Measurements from ENCODE around the gene CPEB3. TPM values are rescaled to one million over a fixed set of nuclear protein-coding genes. Genes with fewer than 3 reads are reported as not detected.
A peak's percentile ranks its signal among the peaks of the same experiment; 100 is the strongest.

CPEB3 gene
- total and polyA plus RNA-seq, 3 donors from 2014 or later = 19.4 to 32.4 (median 23.5) TPM

DNA sequence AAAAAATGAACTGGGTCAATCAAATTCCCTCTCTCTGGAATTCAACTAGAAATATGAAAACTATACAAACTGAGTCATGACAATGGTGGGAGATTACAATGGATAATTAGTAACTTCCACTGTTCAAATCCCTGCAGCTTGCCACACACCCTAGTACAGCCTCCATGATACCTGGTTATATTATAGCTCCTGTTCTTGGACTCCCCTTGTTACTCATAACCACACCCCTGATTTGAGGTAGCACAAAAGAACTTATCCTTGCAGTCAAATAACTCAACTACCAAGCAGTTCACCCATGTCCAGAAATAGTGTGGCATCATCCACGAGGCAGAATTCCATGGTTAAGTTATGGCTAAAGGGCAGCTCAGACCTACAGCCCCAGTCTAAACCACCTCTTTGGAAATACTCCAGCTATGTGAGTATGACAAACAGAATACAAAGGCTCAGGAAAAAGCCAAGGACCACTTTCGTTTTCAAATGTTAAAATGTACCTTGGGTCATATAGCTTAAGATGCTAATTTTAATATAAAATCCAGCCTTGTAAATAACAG is 164.7 kb downstream of the CPEB3 start:
- TF ChIP-seq POLR2A (IDR thresholded peaks at IDR 0.05) = no peak
- TF ChIP-seq, protein P1, sequence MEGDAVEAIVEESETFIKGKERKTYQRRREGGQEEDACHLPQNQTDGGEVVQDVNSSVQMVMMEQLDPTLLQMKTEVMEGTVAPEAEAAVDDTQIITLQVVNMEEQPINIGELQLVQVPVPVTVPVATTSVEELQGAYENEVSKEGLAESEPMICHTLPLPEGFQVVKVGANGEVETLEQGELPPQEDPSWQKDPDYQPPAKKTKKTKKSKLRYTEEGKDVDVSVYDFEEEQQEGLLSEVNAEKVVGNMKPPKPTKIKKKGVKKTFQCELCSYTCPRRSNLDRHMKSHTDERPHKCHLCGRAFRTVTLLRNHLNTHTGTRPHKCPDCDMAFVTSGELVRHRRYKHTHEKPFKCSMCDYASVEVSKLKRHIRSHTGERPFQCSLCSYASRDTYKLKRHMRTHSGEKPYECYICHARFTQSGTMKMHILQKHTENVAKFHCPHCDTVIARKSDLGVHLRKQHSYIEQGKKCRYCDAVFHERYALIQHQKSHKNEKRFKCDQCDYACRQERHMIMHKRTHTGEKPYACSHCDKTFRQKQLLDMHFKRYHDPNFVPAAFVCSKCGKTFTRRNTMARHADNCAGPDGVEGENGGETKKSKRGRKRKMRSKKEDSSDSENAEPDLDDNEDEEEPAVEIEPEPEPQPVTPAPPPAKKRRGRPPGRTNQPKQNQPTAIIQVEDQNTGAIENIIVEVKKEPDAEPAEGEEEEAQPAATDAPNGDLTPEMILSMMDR (IDR thresholded peaks at IDR 0.05) = no peak
- intact Hi-C loops (cut with DNase I; ENCODE audit: low total_unique reads) = no loop called here
- Histone ChIP-seq H3K27ac (no peak overlapping the region), H3K27me3 (no peaks in the 10 kb centered on the region), H3K36me3 (ENCODE audit: low read depth, missing control alignments) (no peaks in the 10 kb centered on the region), H3K4me1 (peaks cover 21% of the 10 kb centered on the region), H3K9me3 (no peaks in the 10 kb centered on the region), H3K4me3 (no peak overlapping the region)
- no peak for DNase-seq
- 79 to 82% methylated on average over 2 of the region's 2 CpGs for WGBS, 2 donors

DNA sequence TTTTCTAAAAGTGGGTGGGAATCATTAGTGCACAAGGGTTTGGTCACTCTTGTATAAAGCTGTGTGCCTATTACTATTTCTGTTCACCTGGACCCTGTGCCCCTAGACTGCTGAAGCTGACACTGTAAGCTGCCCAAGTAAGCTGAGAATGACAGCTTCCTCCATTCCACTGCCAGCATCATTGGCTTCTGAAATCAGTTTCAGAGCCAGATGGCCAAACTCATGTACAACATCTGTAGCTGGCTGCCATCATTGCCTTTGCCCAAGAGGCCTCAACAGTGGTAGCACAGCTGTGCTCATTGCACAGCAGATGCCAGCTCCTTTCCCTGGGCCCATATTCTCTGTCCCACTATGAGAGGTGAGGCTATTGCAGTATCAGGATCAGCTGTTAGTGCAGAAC is 165.7 kb downstream of the CPEB3 start:
- no peaks in the 10 kb centered on the region for H3K9me3 ChIP-seq
- H3K27me3 ChIP-seq = no peaks in the 10 kb centered on the region
- TF ChIP-seq POLR2A (IDR thresholded peaks at IDR 0.05) = no peak
- TF ChIP-seq, protein P1 (IDR thresholded peaks at IDR 0.05) = no peak
- intact Hi-C loops (cut with DNase I; ENCODE audit: low total_unique reads) = no loop called here
- H3K4me3 ChIP-seq = no peak overlapping the region
- no peak for DNase-seq
- peaks cover 21% of the 10 kb centered on the region for H3K4me1 ChIP-seq
- peak overlapping the region in 1 of 2 donors; percentile 26 for H3K27ac ChIP-seq
- H3K36me3 ChIP-seq (ENCODE audit: low read depth, missing control alignments) = no peaks in the 10 kb centered on the region

DNA sequence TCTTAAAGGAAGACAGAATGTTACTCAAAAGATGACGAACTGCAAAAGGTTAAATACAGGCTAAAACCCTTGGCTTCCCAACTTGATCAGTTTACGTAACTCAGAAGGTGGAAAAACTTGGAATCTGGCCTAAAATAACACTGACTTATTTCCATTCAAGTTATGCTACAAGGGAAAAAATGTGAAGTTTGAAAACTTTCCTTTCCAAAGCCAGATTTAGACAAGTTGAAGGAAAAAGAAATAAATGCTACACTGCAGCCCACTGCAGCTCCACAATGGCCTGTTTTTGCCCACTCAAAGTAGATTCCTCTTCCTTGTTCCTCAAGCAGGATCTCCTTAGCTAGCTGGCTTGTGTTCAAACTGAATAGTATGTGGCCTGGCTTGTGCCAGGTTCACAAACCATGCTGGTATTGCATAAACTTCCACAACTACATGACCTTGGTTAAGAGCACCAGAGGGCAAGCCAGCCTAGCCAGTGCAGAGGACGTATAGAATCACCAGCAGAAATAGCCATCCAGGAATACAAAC is 166.2 kb downstream of the CPEB3 start:
- no peaks in the 10 kb centered on the region for H3K9me3 ChIP-seq
- 31 to 43% methylated on average over 3 of the region's 3 CpGs for WGBS, 2 donors
- H3K36me3 ChIP-seq (ENCODE audit: low read depth, missing control alignments) = no peaks in the 10 kb centered on the region
- H3K27ac ChIP-seq = peak overlapping the region in 1 of 2 donors; percentile 26
- peaks cover 21% of the 10 kb centered on the region for H3K4me1 ChIP-seq
- intact Hi-C loops (cut with DNase I; ENCODE audit: low total_unique reads) = no loop called here
- no peaks in the 10 kb centered on the region for H3K27me3 ChIP-seq
- DNase-seq = no peak
- TF ChIP-seq, protein P1 (IDR thresholded peaks at IDR 0.05) = no peak
- no peak for TF ChIP-seq POLR2A (IDR thresholded peaks at IDR 0.05)
- no peak overlapping the region for H3K4me3 ChIP-seq

DNA sequence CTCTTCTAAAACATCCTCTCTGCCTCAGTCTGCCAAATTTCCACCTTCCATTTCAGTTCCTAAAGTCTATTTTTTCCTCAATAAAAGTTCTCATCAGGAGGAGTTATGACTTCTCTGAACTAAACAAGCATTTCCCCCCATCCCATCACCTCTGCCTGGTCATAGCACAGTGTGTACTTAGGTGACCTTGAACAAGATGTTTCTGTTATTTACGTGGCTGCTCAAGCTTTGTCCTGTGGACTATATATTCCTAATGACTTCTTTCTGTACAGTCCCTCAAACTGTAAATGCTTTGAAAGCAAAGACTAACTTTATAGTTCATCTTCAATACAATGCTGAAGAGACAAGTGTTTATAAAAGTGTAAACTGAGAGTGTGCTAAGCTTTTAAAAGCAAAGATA is 166.9 kb downstream of the CPEB3 start:
- no peak overlapping the region for H3K4me3 ChIP-seq
- WGBS, 2 donors = 20 to 53% methylated on average over 1 of the region's 1 CpG
- peak; percentile 32 for DNase-seq
- intact Hi-C loops (cut with DNase I; ENCODE audit: low total_unique reads) = no loop called here
- no peaks in the 10 kb centered on the region for H3K9me3 ChIP-seq
- no peaks in the 10 kb centered on the region for H3K36me3 ChIP-seq (ENCODE audit: low read depth, missing control alignments)
- TF ChIP-seq POLR2A (IDR thresholded peaks at IDR 0.05) = no peak
- TF ChIP-seq, protein P1 (IDR thresholded peaks at IDR 0.05) = no peak
- H3K27ac ChIP-seq = peak overlapping the region in 1 of 2 donors; percentile 21
- H3K27me3 ChIP-seq = no peaks in the 10 kb centered on the region
- peaks cover 21% of the 10 kb centered on the region for H3K4me1 ChIP-seq

DNA sequence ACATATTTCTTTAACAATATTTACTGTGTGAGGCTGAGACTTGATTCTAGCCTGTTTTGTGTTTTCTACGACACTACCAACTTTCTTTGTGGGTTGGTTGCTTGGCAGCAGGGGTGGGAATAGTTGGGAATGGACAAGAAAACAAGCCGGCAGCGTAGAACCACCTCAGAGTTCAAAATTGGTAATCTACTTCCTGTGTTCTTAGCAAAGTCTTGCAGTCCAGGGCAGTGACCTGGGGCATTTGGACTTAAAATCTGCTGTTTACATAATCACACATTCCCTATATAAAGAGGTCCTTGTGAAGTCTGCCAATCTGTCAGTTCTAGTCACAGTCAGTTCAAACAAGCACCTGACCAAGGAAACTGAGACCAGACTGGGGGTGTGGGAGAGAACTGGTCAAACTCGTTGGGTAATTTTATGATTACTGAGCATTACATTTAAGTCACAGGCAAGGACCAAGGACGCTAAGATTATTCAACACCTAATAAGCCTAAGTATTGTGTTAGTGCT is 167.9 kb downstream of the CPEB3 start:
- peaks cover 21% of the 10 kb centered on the region for H3K4me1 ChIP-seq

More for the DNA sequence above, 167.9 kb downstream of the CPEB3 start:
- no peaks in the 10 kb centered on the region for H3K9me3 ChIP-seq
- no peak overlapping the region for H3K4me3 ChIP-seq
- no peaks in the 10 kb centered on the region for H3K27me3 ChIP-seq
- 70 to 77% methylated on average over 5 of the region's 5 CpGs for WGBS, 2 donors
- TF ChIP-seq, protein P1 (IDR thresholded peaks at IDR 0.05) = no peak
- no peak for TF ChIP-seq POLR2A (IDR thresholded peaks at IDR 0.05)
- H3K27ac ChIP-seq = no peak overlapping the region
- DNase-seq = no peak
- no peaks in the 10 kb centered on the region for H3K36me3 ChIP-seq (ENCODE audit: low read depth, missing control alignments)
- intact Hi-C loops (cut with DNase I; ENCODE audit: low total_unique reads) = no loop called here

Data from testis (tissue), 3 donors.